SU-DHL-6 (cell line): ENCODE data around the gene TMEM8B.

Experiments
- H2AFZ ChIP-seq: fragments of 200-600 bp; sonication (generic); 2 replicates; pipeline ENCODE4 v1.6.1; 2014; ENCODE audit warnings: low read depth, mild to moderate bottlenecking, moderate library complexity, mixed read lengths, antibody characterized with exemption, low read length; ENCODE audit not compliant: severe bottlenecking
- H3F3A ChIP-seq: fragments of 200-600 bp; shearing (Covaris generic); 2 replicates; pipeline ENCODE4 v1.6.0; 2016; ENCODE audit warnings: antibody characterized with exemption, mild to moderate bottlenecking; ENCODE audit not compliant: insufficient read depth
- H3K27ac ChIP-seq: fragments of 200-600 bp; sonication (generic); 2 replicates; pipeline ENCODE4 v1.5.1; 2016; ENCODE audit warnings: low read depth, mild to moderate bottlenecking, low read length, moderate library complexity, mixed read lengths
- H3K27me3 ChIP-seq: fragments of 200-600 bp; sonication (generic), shearing (Covaris generic); 2 replicates; pipeline ENCODE4 v1.6.0; 2014; ENCODE audit warnings: mild to moderate bottlenecking, low read length
- H3K36me3 ChIP-seq: fragments of 200-600 bp; sonication (generic); 2 replicates; pipeline ENCODE4 v1.6.1; 2014; ENCODE audit warnings: mild to moderate bottlenecking, low read length, mixed read lengths
- H3K4me2 ChIP-seq: fragments of 300-600, 200-600 bp; shearing (Covaris generic), sonication (generic); 2 replicates; pipeline ENCODE4 v1.6.0; 2014; ENCODE audit warnings: low read length, low read depth, mild to moderate bottlenecking; ENCODE audit not compliant: poor library complexity, severe bottlenecking
- H3K4me3 ChIP-seq: fragments of 200-600 bp; sonication (generic); 2 replicates; pipeline ENCODE4 v1.5.1; 2014; ENCODE audit warnings: antibody characterized with exemption, low read length, mild to moderate bottlenecking, mixed read lengths; ENCODE audit not compliant: insufficient read depth, poor library complexity, severe bottlenecking
- H3K79me2 ChIP-seq: fragments of 200-600 bp; sonication (generic); 2 replicates; pipeline ENCODE4 v1.6.1; 2014; ENCODE audit warnings: mild to moderate bottlenecking, low read length, moderate library complexity; ENCODE audit not compliant: insufficient read depth
- H3K9ac ChIP-seq: fragments of 200-600 bp; sonication (generic); 2 replicates; pipeline ENCODE4 v1.7.0; 2014; ENCODE audit warnings: mild to moderate bottlenecking, low read length
- H3K9me2 ChIP-seq: fragments of 200-600 bp; sonication (generic); replicated peaks from 2 replicates; pipeline ENCODE4 v1.6.1; 2014; ENCODE audit warnings: low read length; ENCODE audit not compliant: insufficient read depth
- H3K9me3 ChIP-seq: fragments of 200-600 bp; sonication (generic); 2 replicates; pipeline ENCODE4 v1.6.1; 2014; ENCODE audit warnings: low read length, mixed read lengths; ENCODE audit not compliant: insufficient read depth
- H4K20me1 ChIP-seq: fragments of 200-600 bp; sonication (generic); 2 replicates; pipeline ENCODE4 v1.6.1; 2014; ENCODE audit warnings: low read depth, mild to moderate bottlenecking, antibody characterized with exemption, low read length, moderate library complexity, mixed read lengths
- CTCF ChIP-seq: fragments of 200-600 bp; sonication (generic); IDR thresholded peaks from one replicate; pipeline ENCODE4 v1.5.1; 2017; ENCODE audit warnings: antibody characterized with exemption, mild to moderate bottlenecking, low read length, moderate library complexity; ENCODE audit not compliant: insufficient read depth, poor library complexity, severe bottlenecking
- EZH2phosphoT487 ChIP-seq: fragments of 200-600 bp; sonication (generic), shearing (Covaris generic); conservative IDR thresholded peaks from 2 replicates; pipeline ENCODE4 v1.6.1; 2018; ENCODE audit warnings: mild to moderate bottlenecking, antibody characterized with exemption, low read length, moderate library complexity, mixed read lengths

TMEM8B gene

GRCh38 chr9:35841645-35841900 lies 12.5 kb downstream of the TMEM8B start:
- Histone ChIP-seq H3K4me2 (no peak overlapping the region), H3F3A (no peaks in the 10 kb centered on the region), H3K27me3 (no peaks in the 10 kb centered on the region), H2AFZ (no peak overlapping the region), H3K9me3 (no peaks in the 10 kb centered on the region), H4K20me1 (no peaks in the 10 kb centered on the region), H3K9me2 (no peaks in the 10 kb centered on the region), H3K79me2 (no peaks in the 10 kb centered on the region), H3K4me3 (no peak overlapping the region), H3K27ac (no peak overlapping the region), H3K9ac (no peak overlapping the region), H3K36me3 (no peaks in the 10 kb centered on the region)
- no peak for TF ChIP-seq CTCF
- TF ChIP-seq EZH2phosphoT487: no peak

- no peak for TF ChIP-seq CTCF
- TF ChIP-seq EZH2phosphoT487: no peak
- H3K27ac ChIP-seq: no peak overlapping the region
- no peaks in the 10 kb centered on the region for H3K27me3 ChIP-seq
- H3K4me2 ChIP-seq: no peak overlapping the region
- H3K36me3 ChIP-seq: no peaks in the 10 kb centered on the region
- H3K79me2 ChIP-seq: no peaks in the 10 kb centered on the region
- H3F3A ChIP-seq: no peaks in the 10 kb centered on the region
- H3K9me3 ChIP-seq: no peaks in the 10 kb centered on the region
- no peak overlapping the region for H2AFZ ChIP-seq
- no peaks in the 10 kb centered on the region for H3K9me2 ChIP-seq
- no peak overlapping the region for H3K9ac ChIP-seq
- no peak overlapping the region for H3K4me3 ChIP-seq
- no peaks in the 10 kb centered on the region for H4K20me1 ChIP-seq
Measured at GRCh38 chr9:35842020-35842745, 13.2 kb downstream of the TMEM8B start.

DNA sequence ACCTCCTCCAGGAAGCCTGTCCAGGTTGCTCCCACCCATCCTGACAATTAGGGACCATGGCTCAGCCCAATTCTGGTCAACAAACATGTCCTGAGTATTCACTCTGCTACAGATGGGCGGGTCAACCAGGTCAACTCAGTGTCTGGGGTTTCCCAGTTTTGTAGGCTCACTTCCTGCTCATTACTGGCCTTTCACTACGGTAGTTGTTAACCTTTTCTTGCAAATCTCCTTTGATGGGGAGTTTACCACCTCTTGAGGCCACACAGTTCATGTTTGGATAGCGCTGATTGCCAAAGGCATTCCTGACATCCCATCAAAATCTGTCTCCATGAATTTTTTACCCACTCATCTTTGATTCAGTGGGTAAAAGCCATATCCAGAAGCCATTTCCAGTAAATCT lies 13.8 kb downstream of the TMEM8B start:
- TF ChIP-seq CTCF (no peak), EZH2phosphoT487 (no peak)
- no peak overlapping the region for H3K4me3 ChIP-seq
- no peaks in the 10 kb centered on the region for H3K9me3 ChIP-seq
- H4K20me1 ChIP-seq: no peaks in the 10 kb centered on the region
- H3K9me2 ChIP-seq: no peaks in the 10 kb centered on the region
- H3K9ac ChIP-seq: no peak overlapping the region
- H3K36me3 ChIP-seq: no peaks in the 10 kb centered on the region
- no peaks in the 10 kb centered on the region for H3K79me2 ChIP-seq
- no peak overlapping the region for H3K27ac ChIP-seq
- no peak overlapping the region for H3K4me2 ChIP-seq
- no peak overlapping the region for H2AFZ ChIP-seq
- no peaks in the 10 kb centered on the region for H3K27me3 ChIP-seq
- no peaks in the 10 kb centered on the region for H3F3A ChIP-seq
